Measurements from ENCODE around the gene BNIP1. TPM values are rescaled to one million over a fixed set of nuclear protein-coding genes. Genes with fewer than 3 reads are reported as not detected.

BNIP1 gene
- total and polyA plus RNA-seq, 2 donors (not counting 3 experiments of a cell fraction or from before 2014, with no cell fraction given) = 19.7 to 22.6 TPM

DNA sequence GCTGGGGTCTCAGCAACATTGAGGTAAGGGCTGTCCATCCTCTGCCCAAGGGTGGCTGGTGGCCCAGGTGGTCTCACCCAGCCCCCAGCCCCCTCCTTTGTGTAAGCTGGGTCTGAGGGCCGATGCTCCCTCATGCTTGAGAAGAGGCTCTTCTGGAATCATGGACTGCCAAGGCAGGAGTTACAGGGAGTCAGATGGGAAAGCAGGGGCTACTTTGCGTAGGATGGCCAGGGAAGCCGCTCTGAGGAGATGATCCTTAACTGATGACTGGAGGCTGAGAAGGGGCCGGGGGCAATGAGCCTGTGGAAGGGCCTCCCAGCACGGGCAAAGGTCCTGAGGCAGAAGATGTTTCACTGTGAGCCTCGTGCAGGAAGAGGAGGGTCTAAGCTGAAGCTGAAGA, 67.0 kb downstream of the BNIP1 start:
- no peaks in the 10 kb centered on the region for H3K4me1 ChIP-seq (ENCODE audit: control insufficient read depth, extremely low read depth, insufficient read depth, low read length)
- no peaks in the 10 kb centered on the region for H3K27me3 ChIP-seq (ENCODE audit: control insufficient read depth in 2 of 2, insufficient read depth in 2 of 2, low read length in 2 of 2)
- no peak overlapping the region for H2AFZ ChIP-seq (ENCODE audit: low read depth, low read length)
- ChIA-PET CTCF (no interaction called here), POLR2A (no interaction called here)
- no peak for DNase-seq (ENCODE audit: low read depth, low spot score)
- no peaks in the 10 kb centered on the region for H3K9me3 ChIP-seq (replicated peaks; ENCODE audit: control insufficient read depth, insufficient read depth, low read length)
- H3K9me1 ChIP-seq (replicated peaks; ENCODE audit: control insufficient read depth, extremely low read depth, insufficient read depth, low read length) = no peaks in the 10 kb centered on the region
- no peak for FAIRE-seq
- no peak overlapping the region for H3K4me3 ChIP-seq (replicated peaks in 1 of 3; ENCODE audit: insufficient read depth in 1 of 3, low read depth in 1 of 3, low read length in 3 of 3)
- TF ChIP-seq JUN (IDR thresholded peaks at IDR 0.05; ENCODE audit: borderline replicate concordance, insufficient read depth, insufficient read length, low read depth) = no peak
- no peak for TF ChIP-seq CTCF (IDR thresholded peaks at IDR 0.05; ENCODE audit: extremely low read depth in 1 of 2, insufficient read depth in 1 of 2, low read depth in 1 of 2, low read length in 2 of 2)
- no peak for TF ChIP-seq POLR2A (IDR thresholded peaks at IDR 0.05; ENCODE audit: low read depth, low read length)
- no peak for TF ChIP-seq POLR2AphosphoS5 (IDR thresholded peaks at IDR 0.05; ENCODE audit: insufficient read depth, low read depth, low read length)
- no peak for TF ChIP-seq GATA2 (IDR thresholded peaks at IDR 0.05; ENCODE audit: insufficient read depth, insufficient read length, low read depth, low read length)
- TF ChIP-seq MYC (IDR thresholded peaks at IDR 0.05; ENCODE audit: low read depth, low read length) = no peak
- TF ChIP-seq FOS (IDR thresholded peaks at IDR 0.05; ENCODE audit: borderline replicate concordance, insufficient read depth, low read length) = no peak
- intact Hi-C loops (cut with micrococcal nuclease) = no loop called here
- H3K36me3 ChIP-seq (ENCODE audit: control insufficient read depth in 2 of 2, extremely low read depth in 1 of 2, insufficient read depth in 2 of 2, low read length in 2 of 2) = no peaks in the 10 kb centered on the region
- H3K4me2 ChIP-seq (ENCODE audit: insufficient read depth, low read length) = no peak overlapping the region
- no peaks in the 10 kb centered on the region for H4K20me1 ChIP-seq (replicated peaks; ENCODE audit: control insufficient read depth, extremely low read depth, insufficient read depth, low read length)
- no peaks in the 10 kb centered on the region for H3K79me2 ChIP-seq (ENCODE audit: control insufficient read depth, insufficient read depth, low read length)
- dilution Hi-C loops (cut with MboI; ENCODE audit: extremely low pct_ligation_motif_present, low sequenced_read_pairs) = no loop called here
- BruUV-seq (replicated peaks) = no TSS peak
- no peak overlapping the region for H3K27ac ChIP-seq (ENCODE audit: insufficient read depth, low read depth, low read length)
- no peak overlapping the region for H3K9ac ChIP-seq (replicated peaks; ENCODE audit: extremely low read depth, insufficient read depth, low read length)

Measured in endothelial cell of umbilical vein (primary cell).